NCI-H226 (cell line): ENCODE data around the gene NCOA1.
"Not testable (repeated sequence)": the region's sequence is repeated elsewhere in the genome, so short reads cannot be mapped to it uniquely, and the experiment has no call there.

Source experiments
- DNase-seq: peaks from one replicate; pipeline ENCODE4 v3.0.0-alpha.2; 2015

The NCOA1 gene

DNA sequence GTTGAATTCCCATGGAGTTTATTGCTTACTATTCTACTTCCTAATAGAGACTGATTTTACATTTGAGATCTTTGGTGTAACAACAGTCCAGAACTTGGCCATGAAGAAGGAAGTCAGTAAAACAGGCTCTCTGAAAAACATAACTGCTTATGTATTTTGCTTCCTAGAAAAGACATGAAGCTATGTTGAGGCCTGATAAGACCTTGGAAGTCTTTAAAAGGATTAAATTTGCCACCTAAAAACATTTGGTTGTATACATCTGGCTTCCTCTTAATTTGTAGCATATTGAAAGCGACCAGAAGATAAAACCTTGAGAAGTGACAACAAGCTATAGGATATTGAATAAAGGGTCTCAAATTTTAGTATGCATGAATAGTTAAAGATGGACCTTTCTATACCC lies 265.7 kb downstream of the NCOA1 start:
- DNase-seq: no peak

DNA sequence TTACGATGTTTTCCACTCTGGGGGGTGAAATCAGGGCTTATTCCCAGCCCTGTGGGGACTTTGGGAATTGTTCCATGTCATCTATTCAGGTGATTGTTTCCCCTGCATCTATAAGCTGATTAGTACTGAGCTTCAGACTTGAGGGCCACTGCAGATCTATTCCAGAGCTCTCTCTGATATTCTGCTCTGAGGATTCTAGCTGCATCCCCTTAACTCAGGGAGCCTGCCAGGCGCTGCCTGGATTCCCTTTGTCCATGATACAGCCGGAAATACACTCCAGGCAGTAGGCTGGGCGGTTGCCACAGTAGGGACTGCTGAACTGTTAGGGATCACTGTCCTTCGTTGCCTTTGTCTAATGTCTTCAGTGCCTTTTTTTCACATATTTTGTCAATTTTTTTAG lies 270.8 kb downstream of the NCOA1 start:
- DNase-seq: no peak

DNA sequence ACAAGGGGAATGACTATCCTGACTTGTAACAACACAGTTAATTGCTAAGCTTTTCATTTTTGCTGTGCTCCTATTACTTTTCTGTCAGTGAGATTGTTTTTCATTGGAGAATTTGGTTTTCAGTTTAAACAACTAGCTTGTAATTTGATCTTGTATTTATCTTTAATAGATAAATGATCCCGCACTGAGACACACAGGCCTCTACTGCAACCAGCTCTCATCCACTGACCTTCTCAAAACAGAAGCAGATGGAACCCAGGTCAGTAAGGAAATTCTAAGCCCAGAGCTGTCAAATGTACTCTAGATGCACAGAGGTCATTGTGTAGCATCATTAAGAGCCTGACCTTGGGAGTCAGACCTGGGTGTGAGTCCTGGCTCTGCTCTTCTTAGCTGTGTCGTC lies 271.5 kb downstream of the NCOA1 start:
- DNase-seq: no peak

DNA sequence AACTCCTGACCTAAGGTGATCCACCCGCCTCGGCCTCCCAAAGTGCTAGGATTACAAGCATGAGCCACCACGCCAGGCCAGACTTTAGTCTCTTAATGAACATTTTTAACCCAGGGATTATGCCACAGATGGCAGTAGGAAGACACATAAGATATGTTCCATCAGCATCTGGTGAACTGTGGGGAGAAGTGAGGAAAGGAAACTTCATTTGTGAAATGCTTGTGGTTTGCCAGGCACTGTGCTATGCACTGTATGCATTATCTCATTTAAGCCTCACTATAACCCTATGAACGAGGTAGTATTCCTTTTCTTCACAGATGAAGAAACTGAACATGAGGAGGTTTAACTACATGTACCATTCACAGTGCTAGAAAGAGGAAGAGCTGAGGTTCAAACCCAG lies 272.8 kb downstream of the NCOA1 start:
- no peak for DNase-seq

DNA sequence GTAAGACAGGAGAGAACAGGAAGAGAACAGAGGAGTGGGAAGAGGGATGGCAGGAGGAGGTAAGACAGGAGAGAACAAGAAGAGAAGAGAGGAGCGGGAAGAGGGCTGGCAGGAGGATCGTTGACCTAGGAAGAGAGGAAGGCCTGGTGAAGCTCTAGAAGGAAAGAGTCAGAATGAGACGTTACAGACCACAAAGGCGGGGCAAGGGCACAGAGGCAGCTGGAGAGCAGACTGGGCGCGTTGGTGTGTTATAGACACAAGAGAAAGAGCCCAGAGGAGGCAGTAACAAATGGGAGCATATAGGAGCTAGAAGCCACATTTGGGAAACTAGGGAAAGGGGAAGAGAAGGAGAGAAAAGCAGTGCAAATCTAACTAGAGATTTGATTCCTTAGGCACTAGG lies 275.6 kb downstream of the NCOA1 start:
- no peak for DNase-seq

DNA sequence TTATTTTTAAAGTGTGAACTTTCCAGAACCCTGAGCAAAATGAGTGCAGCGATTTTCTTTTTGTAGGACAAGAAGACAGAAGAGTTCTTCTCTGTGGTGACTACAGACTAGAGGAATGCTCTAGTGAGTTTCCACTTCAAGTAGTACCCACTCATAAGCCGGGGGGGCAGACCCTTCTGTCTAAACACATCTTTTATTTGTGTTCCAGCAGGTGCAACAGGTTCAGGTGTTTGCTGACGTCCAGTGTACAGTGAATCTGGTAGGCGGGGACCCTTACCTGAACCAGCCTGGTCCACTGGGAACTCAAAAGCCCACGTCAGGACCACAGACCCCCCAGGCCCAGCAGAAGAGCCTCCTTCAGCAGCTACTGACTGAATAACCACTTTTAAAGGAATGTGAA lies 277.0 kb downstream of the NCOA1 start:
- DNase-seq: no peak

DNA sequence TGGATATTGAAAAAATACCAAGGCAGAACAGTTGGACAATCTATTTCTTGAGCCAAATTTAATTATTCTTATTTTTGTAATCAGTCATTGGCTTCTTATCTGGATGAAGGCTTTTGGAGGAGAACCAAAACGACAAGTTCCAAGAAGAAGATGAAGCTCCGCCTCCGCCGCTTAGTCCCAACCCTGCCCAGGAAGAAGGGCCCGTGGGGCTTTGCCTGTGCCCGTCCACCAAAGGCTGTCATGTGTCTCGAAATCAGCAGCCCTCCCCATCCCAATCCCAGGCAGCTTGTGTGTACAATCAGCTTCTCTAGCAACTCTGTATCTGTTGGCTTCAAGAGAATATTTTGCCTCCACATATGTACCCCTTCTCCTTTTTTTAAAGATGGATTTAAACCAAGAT lies 277.5 kb downstream of the NCOA1 start:
- DNase-seq: no peak

DNA sequence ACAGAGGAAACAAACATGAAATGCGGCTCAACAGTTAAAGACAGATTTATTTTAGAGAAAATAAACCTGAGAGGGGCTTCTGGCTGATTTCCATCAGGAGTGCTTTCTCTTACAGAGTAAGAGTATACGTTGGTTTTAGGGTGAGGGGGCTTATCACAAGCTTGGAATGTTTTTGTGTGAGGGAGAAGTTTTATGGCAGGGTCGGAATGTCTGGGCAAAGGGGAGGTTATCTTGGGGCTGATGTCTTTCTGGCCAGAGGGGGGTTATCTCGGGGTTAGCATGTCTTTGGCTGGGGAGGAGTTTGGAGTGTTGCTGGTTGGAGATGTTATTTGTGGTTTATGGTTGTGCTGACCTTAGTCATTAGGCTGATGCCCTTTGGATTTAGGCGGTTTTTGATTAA lies 280.0 kb downstream of the NCOA1 start:
- DNase-seq: no peak

DNA sequence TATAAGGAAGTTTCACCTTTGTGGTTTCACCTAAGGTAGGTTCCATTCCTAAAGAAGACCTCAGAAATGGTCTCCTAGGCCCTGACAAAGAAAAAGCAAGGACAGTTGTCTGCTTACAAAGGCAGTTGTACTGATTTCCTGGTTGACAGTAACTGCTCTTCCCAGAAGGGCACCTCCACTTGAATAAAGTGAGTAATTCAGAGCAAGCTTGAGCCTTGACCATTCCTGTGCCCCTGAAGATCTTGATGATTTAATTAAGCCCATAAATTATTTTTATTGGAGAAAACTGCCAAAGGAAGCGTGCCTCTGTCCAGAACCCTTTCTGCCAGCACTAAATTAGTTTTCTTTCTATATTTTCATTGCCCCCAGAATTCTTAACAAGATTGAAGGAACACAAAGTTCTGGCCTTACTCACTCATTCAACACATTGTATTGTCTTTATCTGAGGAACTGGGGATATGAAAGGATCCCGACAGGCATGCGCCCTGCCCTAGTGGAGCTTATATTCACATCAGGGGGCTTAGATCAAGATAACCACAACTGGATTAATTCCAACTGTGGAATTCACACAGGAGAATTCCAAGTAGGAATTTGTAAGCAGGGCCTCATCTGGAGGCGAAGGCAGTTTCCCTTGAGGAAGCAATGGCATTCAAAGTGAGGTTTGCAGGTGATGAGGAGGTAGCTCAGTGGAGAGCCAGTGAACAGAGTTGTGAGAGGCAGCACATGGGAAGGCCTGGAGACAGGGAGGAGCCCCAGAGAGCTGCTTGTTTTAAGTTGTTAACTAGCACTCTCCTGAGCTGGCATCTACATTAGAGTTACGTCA lies 280.9 kb downstream of the NCOA1 start:
- no peak for DNase-seq

DNA sequence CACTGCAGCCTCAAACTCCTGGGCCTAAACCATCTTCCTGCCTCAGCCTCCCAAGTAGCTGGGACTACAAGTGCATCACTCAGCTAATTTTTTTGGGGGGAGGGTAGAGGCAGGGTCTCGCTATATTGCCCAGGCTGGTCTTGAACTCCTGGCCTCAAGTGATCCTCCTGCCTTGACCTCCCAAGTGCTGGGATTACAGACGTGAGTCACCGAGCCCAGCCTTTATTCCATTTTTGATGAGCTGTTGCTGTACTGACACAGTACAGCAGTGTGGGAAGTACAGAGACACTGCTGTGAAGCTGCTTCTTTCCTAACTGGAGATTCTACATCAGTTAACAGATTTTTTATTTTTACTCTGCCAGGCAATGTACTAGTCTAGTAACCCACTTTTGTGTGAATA lies 283.3 kb downstream of the NCOA1 start:
- DNase-seq: no peak

DNA sequence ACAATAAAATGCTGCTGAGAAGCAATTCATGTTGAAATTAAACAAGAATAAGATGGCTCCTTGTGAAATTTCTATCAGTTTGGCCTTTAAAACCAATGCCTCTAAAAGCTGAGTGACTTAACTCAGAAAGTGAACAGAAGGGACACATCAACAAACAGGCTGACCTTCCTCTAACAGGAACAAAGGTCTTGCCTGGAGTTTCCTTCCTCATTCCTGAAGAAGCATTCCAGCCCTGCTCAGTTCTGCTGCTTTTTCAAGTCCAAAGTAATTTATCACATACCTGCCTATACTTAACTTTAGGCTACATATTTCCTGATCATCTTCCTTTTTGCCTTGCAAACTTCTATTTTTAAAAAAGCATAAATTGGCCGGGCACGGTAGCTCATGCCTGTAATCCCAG lies 288.1 kb downstream of the NCOA1 start:
- no peak for DNase-seq

DNA sequence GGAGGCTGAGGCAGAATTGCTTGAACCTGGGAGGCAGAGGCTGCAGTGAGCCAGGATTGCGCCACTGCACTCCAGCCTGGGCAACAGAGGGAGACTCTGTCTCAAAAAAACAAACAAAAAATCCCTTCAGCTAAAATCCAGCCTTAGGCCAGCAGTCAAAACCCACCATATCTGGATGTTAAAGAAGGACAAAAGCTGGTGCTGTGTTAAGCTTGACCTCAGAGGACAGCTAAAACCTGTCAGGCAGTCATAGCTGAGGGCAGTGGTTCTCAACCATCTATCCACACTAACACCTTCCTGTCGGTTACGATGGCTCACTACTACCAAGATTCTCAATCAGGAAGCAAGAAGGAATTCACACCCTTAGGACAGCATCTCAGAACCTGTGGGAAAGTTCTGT lies 292.6 kb downstream of the NCOA1 start:
- no peak for DNase-seq

DNA sequence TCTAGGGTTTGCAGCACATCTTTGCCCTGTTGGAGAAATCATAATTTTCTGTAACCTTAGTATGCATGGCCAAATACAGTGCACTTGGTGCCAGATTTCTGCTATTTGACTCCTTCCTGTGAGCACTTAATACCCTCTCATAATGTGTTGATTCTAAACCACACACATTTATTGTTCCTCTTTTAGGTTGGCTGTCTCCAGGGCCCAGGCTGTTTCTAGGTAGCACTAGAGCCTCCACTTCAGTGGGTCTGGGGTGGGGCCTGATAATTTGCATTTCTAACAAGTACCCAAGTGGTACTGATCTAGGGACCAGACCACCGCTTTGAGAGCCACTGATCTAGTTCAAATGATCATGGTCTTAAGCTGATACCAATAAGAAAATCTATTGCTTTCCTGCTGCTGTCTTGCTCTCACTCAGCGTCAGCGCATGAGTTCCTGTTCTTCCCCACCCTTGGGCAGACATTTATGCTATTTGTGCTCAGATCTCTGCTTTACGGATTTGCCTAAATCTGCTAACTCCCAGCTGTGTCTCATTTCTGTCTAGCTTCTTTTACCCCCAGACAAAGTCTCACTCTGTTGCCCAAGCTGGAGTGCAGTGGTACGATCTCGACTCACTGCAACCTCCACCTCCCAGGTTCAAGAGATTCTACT lies 294.7 kb downstream of the NCOA1 start:
- DNase-seq: no peak

DNA sequence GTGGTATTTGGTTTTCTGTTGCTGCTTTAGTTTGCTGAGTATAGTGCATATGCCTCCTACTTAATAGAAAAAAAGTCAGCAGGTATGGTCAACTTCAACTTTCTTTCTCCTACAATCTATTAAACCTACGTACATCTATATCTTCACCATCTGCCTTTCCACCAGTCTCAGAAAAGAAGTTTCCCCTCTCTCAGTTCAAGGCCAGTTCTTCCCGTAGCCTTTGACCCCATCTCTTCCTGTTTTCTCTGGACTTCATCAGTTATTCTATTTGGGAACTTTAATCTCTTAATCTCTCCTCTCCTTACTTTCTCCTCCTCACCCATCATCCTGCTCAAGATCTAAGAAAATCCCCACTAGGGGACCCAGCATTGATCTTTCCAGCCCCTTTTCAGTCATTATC lies 296.5 kb downstream of the NCOA1 start:
- no peak for DNase-seq

DNA sequence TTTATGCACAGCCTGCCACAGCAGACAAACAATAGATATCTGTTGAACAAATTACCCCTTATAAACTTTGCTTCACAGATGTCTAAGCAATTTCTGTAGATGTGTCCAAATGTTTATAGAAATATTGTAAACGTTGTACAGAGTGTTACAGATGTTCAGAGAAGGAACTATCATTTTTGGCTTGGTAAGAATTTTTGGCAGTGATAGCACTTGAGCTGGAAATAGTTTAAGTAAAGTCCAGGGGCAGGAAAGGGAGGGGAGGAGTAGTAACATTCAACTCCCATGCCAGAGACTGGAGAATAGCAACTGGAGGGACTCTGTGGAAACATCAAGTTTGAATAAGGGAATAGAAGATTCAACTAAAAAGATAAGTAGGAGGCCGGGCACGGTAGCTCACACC lies 297.8 kb downstream of the NCOA1 start:
- DNase-seq: no peak

DNA sequence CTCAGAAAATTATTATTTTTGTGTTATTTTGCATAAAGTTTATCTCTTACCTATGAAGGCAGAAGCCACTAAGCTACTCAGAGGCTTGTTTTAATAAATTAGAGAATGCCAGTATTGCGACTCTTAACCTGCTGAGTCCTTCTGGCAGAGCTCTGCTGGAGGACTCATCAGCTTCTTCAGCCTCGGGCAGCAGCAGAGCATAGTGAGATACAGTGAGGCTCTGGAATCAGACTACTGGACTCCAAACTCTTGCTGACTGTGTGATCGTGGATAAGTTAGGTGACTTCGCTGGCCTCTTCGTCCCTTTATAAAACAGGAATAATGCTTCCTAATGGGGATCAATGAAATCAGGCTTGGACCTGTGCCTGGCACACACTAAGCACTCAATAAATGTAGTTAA lies 300.4 kb downstream of the NCOA1 start:
- DNase-seq: no peak

DNA sequence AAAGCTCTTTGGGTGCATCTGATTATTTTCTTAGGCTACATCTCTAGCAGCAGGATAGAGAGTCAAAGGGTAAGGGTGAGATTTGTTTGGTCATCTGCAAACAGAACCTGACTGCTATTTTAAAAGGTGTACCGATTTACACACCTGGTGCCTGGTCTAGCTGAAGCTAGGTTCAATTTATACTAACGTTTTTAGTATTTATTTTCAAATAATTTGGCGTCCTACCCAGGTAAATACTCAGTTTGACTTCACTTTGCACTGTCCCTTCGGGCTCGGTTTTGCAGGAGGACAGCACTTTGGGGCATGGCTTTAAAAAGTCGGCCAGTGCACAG lies 301.5 kb downstream of the NCOA1 start:
- DNase-seq: no peak

DNA sequence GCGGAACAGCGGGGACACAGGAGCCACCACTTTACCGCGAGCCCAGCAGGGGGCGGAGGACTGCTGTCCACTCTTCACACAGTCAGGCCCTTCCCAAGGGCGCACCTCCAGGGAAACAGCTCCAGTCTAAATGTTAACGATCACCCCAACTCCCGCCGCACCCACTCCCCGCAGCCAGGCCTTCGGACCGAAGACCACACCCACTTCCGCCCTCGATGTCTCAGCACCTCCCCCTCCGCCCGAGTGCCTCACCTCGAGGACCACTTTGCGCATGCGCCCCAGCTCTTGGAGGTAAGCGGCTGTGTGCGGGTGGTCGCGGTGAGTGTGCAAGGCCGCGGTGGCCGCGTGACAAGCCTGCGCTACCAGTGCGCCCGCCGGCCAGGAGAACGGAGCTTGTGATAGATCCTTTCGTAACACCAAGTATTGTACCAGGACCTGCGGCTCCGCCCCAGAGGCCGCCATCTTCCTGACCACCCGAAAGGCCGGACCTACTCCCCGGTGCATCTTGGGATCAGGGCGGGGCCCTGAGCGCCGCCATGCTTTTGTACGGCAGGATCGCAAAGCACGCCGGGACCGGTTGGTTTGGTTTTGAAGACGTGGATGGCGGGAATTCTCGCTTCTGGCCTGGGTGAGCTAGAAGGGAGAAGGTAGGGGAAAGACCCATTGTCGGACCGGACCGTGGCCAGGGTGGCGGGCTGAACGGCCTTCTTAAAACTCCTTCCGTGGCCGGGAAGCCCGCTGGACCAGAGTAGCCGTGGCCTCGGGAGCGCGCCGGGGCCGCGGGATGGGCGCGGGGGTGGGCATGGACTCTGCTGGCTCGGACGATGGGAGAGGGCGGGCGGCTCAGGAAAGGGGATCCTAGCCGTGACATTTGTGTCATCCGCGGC lies 302.1 kb downstream of the NCOA1 start, which contains the start of the genes CENPO and PTRHD1:
TSS of gene CENPO (plus strand) at position 552 of the 887 bp plus-strand sequence. CDS start 495 bp downstream, outside the sequence.
TSS of gene PTRHD1 (minus strand) at position 518 of the 887 bp plus-strand sequence. CDS start at position 504, 14 bp downstream.
- peak; percentile 92 for DNase-seq

DNA sequence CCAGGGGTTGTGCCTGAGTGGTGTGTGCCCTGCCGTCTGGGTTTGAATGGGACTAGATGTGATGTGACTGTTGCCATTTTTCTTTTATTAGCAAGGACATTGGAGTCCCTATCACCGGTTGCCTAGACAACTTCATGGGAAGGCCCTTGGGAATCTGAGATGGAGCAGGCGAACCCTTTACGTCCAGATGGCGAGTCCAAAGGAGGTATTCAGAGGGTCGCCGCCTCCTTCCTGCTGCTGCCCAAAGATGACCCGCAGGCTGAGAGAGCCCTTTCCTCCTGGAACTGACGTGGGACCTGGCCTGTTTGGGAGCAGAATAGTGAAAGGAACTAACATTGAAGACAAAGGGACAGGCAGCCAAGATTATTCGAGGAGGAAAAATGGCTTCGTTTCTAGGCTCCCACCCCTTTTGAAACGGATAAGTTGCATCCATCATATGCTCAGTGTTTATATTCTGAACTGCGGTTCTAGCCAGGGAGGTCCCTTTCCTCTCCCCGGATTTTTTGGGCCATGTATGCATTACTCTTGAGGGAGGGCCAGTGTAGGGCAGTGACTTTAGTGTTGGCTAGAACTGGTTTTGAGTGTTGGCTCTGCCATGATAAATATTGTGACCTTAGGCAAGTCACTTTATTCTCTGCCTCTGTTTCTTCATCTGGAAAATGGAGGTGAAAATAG lies 302.8 kb downstream of the NCOA1 start:
- DNase-seq: no peak

DNA sequence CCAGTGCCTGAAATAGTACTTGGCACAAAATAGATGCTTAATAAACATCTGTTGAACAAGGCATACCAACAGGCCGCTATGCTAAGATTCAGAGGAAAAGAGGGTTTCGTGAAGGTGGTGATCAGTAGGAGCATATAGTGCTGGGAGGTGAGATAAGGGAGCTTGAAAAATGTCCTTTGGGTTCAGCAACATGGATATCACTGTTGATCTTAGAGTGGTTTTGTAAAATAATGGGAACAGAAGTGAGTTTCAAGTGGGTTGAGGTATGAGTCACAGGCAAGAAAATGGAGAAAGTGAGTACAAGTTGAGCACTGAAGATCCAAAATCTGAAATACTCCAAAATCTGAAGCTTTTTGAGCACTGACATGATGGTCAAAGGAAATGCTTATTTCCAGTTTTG lies 306.6 kb downstream of the NCOA1 start:
- no peak for DNase-seq

DNA sequence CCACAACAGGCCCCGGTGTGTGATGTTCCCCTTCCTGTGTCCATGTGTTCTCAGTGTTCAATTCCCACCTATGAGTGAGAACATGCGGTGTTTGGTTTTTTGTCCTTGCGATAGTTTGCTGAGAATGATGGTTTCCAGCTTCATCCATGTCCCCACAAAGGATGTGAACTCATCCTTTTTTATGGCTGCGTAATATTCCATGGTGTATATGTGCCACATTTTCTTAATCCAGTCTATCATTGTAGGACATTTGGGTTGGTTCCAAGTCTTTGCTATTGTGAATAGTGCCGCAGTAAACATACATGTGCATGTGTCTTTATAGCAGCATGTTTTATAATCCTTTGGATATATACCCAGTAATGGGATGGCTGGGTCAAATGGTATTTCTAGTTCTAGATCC lies 309.4 kb downstream of the NCOA1 start:
- DNase-seq: not testable (repeated sequence)

DNA sequence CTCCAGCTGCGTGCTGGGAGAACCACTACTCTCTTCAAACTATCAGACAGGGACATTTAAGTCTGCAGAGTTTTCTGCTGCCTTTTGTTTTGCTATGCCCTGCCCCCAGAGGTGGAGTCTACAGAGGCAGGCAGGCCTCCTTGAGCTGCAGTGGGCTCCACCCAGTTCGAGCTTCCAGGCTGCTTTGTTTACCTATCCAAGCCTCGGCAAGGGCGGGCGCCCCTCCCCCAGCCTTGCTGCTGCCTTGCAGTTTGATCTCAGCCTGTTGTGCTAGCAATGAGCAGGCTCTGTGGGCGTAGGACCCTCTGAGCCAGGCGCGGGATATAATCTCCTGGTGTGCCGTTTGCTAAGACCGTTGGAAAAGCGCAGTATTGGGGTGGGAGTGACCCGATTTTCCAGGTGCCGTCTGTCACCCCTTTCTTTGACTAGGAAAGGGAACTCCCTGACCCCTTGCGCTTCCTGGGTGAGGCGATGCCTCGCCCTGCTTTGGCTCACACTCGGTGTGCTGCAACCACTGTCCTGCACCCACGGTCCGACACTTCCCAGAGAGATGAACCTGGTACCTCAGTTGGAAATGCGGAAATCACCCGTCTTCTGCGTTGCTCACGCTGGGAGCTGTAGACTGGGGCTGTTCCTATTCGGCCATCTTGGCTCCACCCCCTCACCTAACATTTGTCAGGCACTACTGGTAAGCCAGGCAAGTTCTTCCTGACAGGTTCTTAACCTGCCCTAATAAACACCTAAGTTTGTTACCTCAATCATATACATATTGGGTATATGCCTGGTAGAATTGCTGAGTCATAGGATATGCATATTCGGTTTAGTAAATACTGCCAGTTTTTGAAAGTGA lies 315.0 kb downstream of the NCOA1 start:
- not testable (repeated sequence) for DNase-seq
